LNCaP clone FGC (cell line): ENCODE measurements around the gene STK31.
A peak's percentile ranks its signal among the peaks of the same experiment; 100 is the strongest.
"Not testable (repeated sequence)": the region's sequence is repeated elsewhere in the genome, so short reads cannot be mapped to it uniquely, and the experiment has no call there.

Experiments
- DNase-seq: peaks from one replicate; pipeline ENCODE4 v3.0.0-alpha.2; 2011; ENCODE audit warnings: low read depth
- H3K4me3 ChIP-seq: 2 replicates; pipeline ENCODE4 v1.5.1; 2011; ENCODE audit warnings: mild to moderate bottlenecking, low read depth, low read length, control low read depth
- CTCF ChIP-seq: IDR thresholded peaks from 2 replicates; pipeline ENCODE4 v1.5.1; 2012; ENCODE audit warnings: mild to moderate bottlenecking; ENCODE audit not compliant: control insufficient read depth, insufficient read depth; ENCODE audit errors: extremely low read depth

The STK31 gene

DNA sequence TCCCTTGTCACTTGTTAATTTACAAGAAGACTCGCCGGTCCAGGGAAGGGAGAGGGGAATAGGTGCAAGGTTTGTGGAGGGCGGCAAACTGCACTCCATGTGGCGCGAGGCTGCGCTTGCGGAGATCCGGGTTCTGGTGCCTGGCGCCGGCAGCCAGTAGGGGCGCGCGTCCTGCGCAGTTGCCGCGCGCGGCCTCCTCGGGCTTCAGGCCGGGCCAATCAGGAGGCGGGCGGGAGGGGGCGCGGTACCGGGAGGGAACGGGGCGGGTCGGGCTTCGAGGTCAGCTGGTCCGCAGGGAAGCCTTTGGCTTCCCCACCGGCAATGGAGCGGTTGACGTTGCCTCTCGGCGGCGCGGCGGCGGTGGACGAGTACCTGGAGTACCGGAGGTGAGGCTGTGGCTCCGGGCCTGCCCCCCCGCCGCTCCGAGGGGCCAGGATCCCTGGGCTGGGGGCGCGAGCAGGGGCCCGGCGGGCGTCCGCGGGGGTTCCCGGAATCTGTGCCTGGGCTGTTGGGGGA, 30.1 kb upstream of the STK31 start, which contains the start of gene FAM221A:
Gene FAM221A (plus strand): TSS at position 302 of the 516 bp plus-strand sequence. CDS start 20 bp downstream, at position 322.
- peak within 1 kb of the TSS; percentile 71 for H3K4me3 ChIP-seq
- peak; percentile 56 for TF ChIP-seq CTCF
- DNase-seq, result no peak

DNA sequence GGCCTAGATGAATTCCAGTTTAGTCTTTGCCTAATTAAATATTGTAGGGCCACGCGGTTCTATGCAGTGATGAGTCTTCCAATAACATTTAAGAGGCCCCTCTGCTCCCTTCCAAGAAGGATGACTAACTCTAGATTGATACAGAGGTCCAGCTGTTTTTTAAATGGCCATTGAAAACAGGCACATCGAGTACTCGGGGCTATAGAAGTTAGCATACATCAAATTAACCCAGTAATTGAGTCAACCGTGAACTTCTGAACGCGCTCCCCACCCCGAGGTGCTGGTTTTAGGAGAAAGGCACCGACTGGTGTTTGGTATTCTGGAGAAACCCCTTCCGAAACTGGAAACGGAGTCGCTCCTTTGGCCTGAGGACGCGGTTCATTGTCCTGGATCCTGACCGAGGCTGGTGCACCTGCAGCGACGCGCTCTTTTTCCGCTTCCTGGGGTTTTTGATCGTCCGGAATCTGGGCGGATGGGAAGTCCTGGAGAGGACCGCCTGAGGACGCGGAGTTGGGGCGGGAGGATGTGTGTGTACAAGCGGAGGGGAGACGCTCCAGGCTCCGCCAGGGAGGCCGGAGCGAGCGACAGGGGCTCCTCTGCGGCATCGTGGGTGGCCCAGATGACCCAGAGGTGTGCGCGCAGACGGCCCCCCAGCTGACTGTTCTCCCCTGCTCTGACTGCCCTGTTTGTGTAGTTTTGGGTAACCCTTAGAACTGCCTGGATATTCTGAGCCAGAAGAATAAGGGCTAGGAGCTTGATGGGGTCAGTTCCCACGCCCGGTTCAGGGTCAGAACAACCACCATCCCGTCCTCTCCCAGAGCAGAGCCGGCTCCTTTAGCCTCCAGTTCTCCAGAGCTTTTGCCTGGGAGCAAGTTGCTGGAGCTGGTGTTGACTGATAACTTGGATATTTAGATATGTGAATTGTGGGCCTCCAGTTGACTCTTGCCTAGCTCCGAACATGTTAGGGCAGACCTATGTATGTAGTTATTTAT, 29.3 kb upstream of the STK31 start:
- TF ChIP-seq CTCF, result no peak
- DNase-seq, result peak; percentile 47
- peak overlapping the region; percentile 71 for H3K4me3 ChIP-seq

DNA sequence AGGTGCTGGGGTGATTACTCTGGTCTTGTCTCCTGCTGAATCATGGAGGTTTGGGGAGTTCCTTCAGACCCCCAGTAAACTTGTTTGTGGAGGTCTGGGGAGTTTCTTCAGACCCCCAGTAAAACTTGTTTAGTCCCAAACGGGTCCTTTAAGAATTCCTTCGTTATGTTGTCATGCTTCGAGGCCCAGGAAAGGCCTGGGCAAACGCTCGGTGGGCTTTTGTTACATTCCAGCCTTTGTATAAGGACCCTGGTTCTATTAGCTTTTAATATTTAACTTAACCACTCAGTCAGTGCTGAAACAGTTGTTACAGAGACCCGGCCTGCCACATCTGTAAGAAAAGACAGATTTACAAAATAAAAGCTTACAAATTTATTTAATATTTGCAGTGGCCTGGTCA, 26.0 kb upstream of the STK31 start:
- not testable (repeated sequence) for H3K4me3 ChIP-seq

DNA sequence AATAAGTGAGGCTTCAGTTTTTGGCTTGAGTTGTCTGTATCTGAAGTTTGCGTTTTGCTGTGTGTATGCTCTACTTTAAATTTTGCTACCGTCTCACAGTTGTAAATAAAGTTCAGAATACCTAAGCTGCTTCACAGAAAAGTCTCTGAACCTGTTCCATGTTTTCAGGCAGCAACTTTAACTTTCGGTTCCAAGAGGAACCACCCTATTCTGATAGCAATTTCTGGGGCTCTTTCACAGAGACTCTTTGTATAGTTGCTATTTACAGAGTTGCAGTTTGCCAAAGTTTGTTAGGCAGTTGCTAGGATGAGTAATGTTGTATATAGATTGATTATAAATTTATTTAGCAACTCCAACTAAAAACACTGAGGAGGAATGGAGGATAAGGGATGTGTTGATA, 24.3 kb upstream of the STK31 start:
- DNase-seq, result no peak
- no peak overlapping the region for H3K4me3 ChIP-seq
- TF ChIP-seq CTCF, result no peak

More for the DNA sequence above, 26.0 kb upstream of the STK31 start:
- DNase-seq, result not testable (repeated sequence)

GRCh38 chr7:23687011-23687410, 23.0 kb upstream of the STK31 start:
- no peak for DNase-seq
- H3K4me3 ChIP-seq, result no peak overlapping the region
- no peak for TF ChIP-seq CTCF

- TF ChIP-seq CTCF, result no peak
- DNase-seq, result no peak
Observed at GRCh38 chr7:23689165-23689564, 20.9 kb upstream of the STK31 start.

DNA sequence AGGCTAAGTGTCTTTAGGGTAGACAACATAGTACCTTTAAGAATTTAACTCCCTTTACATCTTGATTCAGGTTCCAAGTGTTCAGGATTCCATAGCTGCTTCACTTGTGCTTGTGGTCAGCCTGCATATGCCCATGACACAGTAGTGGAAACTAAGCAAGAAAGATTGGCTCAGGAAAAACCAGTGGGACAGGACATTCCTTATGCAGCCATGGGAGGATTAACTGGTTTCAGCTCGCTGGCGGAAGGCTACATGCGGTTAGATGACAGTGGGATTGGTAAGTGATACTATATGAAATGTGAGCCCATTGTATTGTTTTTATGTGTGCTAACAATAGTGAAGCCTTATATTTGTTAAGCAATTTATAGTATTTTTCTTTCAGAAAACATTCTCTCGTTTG, 18.7 kb upstream of the STK31 start:
- H3K4me3 ChIP-seq, result no peak overlapping the region
- DNase-seq, result no peak
- no peak for TF ChIP-seq CTCF

More at GRCh38 chr7:23689165-23689564, 20.9 kb upstream of the STK31 start:
- H3K4me3 ChIP-seq, result no peak overlapping the region
